Tongue (tissue), 2 donors: Measurements from ENCODE around the gene COL23A1. TPM values are rescaled to one million over a fixed set of nuclear protein-coding genes. Genes with fewer than 3 reads are reported as not detected.

Source experiments
- DNase-seq: peaks from one replicate; pipeline ENCODE4 v3.0.0-alpha.2; 2015
- total RNA-seq: library from RNA; depleted of rRNA; stranded (reverse); fragments of >200 nt; gene quantifications from one replicate; pipeline ENCODE4 v1.2.3, GENCODE V29; 2014

Gene COL23A1
- total RNA-seq, 1 donor from 2014 or later = 5.4 TPM

GRCh38 chr5:178419651-178420050 is 170.5 kb downstream of the COL23A1 start:
- no peak for DNase-seq

GRCh38 chr5:178419196-178419595 is 171.0 kb downstream of the COL23A1 start:
- no peak for DNase-seq

GRCh38 chr5:178418471-178419010 is 171.7 kb downstream of the COL23A1 start:
- DNase-seq = no peak

- DNase-seq = no peak
These were observed 172.2 kb downstream of the COL23A1 start for GRCh38 chr5:178418031-178418430.

GRCh38 chr5:178417391-178417811 is 172.8 kb downstream of the COL23A1 start:
- DNase-seq = no peak

- no peak for DNase-seq
These were observed 173.3 kb downstream of the COL23A1 start for GRCh38 chr5:178416919-178417318.

- DNase-seq = no peak
These were observed 173.8 kb downstream of the COL23A1 start for GRCh38 chr5:178416206-178416882.

GRCh38 chr5:178415353-178415752 is 174.8 kb downstream of the COL23A1 start:
- no peak for DNase-seq

- DNase-seq = no peak
These were observed 176.2 kb downstream of the COL23A1 start for GRCh38 chr5:178413988-178414387.

- no peak for DNase-seq
These were observed 179.1 kb downstream of the COL23A1 start for GRCh38 chr5:178411083-178411482.

- no peak for DNase-seq
These were observed 182.5 kb downstream of the COL23A1 start for GRCh38 chr5:178407646-178408045.

GRCh38 chr5:178404987-178405386 is 185.2 kb downstream of the COL23A1 start:
- DNase-seq = no peak

GRCh38 chr5:178403956-178404600 is 186.1 kb downstream of the COL23A1 start:
- DNase-seq = no peak

GRCh38 chr5:178403351-178403750 is 186.8 kb downstream of the COL23A1 start:
- no peak for DNase-seq

GRCh38 chr5:178399701-178400095 is 190.5 kb downstream of the COL23A1 start:
- no peak for DNase-seq

GRCh38 chr5:178398901-178399700 is 191.1 kb downstream of the COL23A1 start:
- DNase-seq = peak; percentile 63

- DNase-seq = peak; percentile 89
These were observed 193.1 kb downstream of the COL23A1 start for GRCh38 chr5:178396796-178397720.

- peak; percentile 76 for DNase-seq
These were observed 196.1 kb downstream of the COL23A1 start for GRCh38 chr5:178394074-178394473.

GRCh38 chr5:178392931-178393394 is 197.2 kb downstream of the COL23A1 start:
- DNase-seq = no peak

GRCh38 chr5:178392386-178392785 is 197.8 kb downstream of the COL23A1 start:
- DNase-seq = no peak

GRCh38 chr5:178391480-178391879 is 198.7 kb downstream of the COL23A1 start:
- DNase-seq = peak; percentile 53

GRCh38 chr5:178389796-178390195 is 200.4 kb downstream of the COL23A1 start:
- peak; percentile 43 for DNase-seq
